HG03196 (cell line): ENCODE measurements around the gene PACC1.

Experiments
- ATAC-seq: cut with Tn5 transposase; IDR thresholded peaks from one replicate; pipeline ENCODE4 v1.9.1; 2021; ENCODE audit not compliant: unreplicated experiment

PACC1 gene

DNA sequence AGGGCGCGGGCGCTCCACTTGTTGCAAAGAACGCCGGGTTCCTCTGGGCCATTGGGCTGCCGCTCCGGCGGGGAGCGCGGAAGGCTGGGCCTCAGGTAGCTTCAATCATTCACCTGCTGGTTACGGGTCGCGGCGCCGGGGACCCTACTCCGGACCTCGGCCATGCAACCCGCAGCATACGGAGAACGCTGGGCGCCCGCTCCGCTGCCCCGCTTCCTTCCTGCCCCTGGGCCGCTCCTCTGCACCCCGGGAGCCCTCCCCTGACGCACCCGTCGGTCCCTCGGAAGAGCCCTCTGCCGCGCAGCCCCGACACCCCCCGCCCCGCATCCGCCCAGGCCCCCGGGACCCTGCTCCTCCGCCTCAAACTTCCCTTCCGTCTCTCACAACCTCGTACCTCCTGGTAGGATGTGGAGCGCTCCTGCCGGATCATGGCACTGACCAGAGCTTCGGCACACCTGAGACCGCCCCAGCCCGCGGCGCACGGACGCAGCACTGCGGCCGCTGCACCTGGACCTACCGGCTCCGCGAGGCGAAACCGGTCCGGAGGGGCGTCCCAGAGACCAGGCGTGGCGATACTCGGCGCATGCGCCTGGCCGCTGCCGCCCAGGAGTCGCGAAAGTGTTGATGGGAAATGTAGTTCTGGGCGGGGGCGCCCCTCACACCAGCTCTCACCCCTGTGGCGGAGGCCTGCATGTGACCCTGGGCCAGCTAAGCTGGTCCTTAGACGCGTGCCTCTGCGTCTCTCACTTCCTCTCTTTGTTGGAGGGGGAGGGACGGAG, at the start of gene PACC1:
Gene PACC1, minus strand, starts transcription at position 559 of the 779 bp plus-strand sequence. Its CDS starts 129 bp downstream, at position 430.
- ATAC-seq: peak; percentile 95

DNA sequence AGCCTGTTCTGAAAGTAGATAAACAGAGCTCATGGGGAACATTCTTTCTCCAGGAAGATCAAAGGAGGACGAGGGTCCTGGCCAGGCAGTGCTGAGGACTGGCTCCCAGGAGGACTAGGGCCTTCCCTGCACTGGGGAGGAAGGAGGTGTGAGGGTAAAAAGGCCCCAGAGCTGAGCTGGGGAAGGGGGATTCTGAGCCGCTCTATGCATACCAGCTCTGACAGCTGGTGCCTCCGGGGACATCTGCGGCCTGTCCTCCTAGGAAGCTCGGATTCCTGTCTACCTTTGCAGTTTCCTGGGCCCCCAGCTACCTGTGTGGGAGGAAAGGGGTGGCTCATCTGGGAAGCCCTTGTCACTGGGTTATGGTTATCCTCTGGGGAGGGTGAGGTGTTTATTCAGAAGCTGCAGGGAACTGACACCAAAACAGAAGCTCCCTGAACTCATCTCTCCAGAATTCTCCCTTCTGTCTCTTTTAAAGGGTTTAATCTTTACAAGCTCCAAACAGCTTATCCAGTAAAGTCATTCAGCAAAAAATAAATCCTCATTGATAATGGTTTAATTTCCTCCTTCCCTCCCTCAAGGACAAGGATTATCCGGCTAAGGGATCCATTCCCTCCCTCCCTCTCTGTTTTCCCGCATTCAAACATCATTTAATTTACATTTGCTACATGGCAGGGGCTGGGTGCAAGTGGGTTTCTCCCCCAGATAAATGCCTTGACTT, 49.0 kb upstream of the PACC1 start:
- no peak for ATAC-seq

DNA sequence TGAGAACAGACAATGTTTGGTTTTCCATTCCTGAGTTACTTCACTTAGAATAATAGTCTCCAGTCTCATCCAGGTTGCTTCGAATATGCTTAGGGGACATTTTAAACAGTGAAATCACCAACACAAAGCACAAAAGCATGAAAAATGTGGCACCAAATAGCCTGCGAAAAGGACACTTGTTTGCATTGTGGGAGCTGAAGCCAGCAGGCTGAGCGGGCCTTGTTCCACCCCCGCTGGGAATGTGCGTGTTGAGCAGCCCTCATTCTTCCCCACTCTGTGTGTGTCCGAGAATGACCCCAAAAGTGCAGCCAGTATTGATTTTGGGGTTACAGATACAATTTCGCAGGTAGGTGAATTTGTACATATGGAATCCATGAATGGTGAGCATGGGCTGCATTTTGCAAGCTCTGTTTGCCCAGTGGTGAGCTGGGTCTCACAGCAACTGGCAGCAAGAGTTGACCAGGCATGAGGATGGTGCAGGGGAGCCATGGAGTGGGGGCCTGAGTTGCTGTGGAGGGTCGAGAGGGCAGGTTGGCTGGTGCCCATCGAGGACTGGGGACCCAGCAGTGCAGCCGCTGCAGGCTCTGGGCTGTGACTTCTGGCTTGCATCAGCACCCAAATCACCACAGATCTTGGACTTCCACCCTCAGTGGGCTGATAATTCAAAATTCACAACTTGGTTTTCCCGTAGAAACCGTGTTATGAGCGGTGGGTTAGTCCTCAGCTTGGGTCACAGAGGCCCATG, 47.4 kb upstream of the PACC1 start:
- no peak for ATAC-seq

DNA sequence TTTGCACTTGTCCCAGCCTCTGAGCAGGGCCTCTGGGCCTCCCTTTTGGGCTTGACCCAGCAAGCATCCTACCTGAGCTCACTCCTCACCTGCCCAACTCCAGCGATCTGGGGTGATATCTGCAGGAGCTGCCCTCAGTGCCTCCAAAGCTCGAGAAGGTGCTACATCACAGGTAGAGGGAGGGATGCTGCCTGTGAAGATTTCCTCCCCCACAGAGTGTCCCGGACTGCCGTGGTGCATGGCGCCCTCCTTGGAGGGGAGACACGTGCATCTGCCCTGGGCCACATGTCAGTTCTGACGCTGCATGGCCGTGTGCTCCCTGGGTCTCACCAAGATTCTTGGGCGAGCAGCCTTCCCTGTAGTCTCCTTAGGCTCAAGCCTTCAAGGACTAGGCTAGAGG, 45.7 kb upstream of the PACC1 start:
- ATAC-seq: no peak

DNA sequence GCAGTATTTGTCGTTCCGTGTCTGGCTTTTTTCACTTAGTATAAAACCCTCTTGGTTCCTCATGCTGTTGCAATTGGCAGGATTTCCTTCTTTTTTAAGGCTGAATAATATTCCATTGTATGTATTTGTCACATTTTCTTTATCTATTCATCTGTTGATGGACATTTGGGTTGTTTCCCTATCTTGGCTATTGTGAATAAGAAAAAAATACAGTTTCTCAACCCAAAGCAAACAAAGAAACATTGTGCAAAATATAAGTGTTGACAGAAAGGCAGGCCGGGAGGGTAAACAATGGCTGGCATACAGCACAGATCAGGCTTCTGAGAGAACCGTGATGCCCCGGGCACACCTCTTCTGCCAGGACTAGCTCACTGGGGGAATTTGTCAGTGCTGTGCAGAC, 45.0 kb upstream of the PACC1 start:
- ATAC-seq: no peak

DNA sequence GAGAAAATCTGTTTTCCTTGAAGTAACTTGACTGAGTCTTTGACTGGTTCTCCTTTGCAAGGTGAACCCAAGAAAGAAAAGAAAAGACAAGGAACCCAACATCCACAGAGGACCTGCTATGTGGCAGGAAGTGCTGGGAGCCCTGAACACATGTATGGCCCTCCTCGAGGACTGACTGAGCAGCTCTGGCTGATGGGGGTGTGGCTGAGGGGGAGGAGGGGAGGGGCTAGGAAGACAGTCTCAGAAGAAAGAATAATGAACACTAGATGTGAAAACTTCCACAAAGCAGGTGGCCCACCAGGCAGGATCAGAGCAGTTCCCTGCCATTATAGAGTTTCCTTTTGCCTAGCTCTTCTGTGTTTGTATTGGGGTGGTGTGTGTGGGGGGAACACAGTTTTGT, 44.1 kb upstream of the PACC1 start:
- no peak for ATAC-seq

DNA sequence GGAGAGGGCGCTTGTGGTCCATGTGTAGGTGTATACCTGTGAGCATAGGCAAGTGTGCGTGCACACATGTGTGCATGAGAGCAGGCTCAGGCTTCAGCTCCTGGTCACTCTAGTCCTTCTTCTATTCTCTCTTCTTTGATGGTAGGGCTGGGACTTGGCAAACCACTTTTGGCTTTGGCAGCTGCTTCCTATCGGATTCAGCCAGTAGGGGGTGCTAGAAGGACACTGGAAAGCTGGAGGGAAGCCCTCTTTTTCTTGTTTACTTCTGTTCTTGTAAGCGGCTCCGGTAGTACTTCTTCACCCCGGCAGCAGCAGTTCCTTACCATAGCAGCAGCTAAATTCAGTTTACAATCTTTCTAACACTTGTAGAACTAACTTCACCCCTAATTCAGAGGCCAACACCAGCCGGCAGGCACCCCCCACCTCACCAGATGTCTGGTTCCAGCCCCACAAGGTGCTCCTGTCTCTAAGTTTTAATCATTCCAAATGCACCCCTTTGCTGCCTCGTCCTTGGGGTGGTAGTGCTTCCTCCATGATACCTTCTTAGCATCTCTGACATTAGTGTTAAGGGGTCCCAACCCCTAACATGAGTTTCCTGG, 43.2 kb upstream of the PACC1 start:
- ATAC-seq: no peak

DNA sequence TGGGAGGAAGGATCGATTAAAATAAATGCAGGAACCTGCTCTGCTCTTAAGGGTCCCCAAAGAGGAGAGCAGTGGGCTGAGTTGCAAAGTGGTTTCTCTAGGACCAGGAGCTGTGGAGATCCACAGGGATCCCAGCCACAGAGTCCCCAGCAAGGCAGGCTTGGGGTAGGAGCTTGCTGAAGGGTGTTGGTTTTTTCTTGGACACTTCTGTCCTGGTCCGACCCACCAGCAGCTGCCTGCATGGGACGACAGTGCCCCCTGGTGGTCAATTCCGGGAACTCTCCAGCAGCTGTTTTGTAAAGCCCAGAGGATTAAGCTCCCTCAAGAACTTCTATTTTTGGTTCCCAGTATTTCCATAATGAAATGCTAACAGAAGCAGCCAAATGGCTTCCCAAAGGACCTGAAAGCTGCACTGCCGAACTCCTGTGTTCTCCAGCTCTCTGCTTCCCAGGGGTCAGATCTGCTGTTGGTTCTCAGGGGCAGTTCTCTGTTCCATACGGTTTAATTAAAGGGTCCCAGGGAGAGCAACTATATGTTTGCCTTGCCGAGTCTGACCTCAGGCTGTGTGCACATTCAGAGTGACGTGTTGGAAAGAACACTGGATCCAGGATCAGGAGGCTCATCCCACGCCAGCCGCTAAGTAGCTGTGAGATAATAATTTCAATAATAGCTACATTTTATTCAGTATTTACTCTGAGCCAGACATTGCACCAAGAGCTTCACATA, 41.3 kb upstream of the PACC1 start:
- no peak for ATAC-seq

DNA sequence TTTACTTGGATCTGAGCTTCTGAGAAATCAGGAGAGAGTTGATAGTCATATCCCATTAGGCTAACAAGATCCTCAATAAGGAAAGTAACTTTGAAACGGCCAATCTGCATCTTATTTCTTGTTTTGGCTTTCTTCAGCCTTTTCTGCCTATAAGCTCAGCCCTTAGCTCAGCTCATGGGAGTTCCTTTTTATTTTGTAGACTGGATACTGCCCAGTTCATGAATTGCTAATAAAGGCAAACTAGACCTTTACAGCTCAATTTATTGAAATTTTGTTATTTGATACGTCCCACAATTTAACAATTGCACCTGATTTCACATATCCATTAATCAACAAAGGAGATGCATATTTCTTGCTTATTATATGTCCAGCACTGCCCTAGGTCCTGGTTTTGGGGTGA, 40.7 kb upstream of the PACC1 start:
- no peak for ATAC-seq

DNA sequence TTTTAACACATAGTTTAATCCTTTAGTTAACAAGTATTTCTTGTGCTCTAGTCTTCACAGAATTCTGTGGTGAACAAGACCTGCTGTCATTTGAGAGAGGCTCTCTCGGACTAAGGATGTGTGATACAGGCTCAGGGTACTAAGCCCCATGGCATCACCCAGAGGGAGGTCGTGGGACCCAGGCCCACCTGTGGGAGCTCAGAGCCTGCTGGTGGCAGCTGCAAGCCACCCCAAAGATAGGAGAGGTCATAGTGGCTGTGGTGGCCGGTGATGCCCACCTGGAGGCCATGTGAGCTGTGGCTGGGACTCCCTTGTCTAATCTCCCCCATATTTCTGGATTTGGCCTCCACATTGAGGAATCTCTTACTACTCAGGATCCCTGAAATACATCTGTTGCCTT, 40.1 kb upstream of the PACC1 start:
- no peak for ATAC-seq

DNA sequence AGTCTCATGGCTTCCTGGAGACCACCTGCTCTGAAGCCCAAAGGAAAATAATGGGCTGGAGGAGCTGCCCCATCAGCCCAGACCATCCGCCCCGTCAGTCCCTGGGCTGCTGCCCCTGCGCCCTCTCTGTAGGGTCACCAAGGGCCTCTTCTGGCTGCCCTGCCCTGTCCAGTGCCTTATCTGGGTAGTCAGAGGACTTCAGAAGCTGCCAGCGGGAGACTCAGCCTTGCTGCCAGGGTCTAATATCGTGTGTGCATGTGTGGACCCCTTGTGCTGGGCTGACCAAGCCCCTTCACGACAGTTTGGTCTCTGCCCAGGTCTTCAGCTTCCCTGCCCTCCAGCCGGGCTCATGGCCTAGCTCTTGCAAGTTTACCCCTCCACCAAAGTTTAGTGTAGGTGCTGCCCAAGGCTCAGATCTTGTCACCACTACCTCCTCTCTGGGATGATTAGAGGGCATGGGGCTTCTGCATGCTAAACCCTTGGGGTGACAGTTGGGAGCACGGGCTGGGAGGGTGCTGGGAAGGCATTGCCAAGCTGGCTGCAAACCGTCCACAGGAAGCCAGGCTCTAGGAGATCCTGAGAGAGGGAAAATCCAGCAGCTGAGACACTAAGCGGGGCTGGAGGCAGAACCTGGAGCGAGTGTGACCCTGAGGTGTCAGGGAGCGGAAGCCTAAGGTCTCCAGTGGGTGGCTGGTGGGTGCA, 38.6 kb upstream of the PACC1 start:
- no peak for ATAC-seq

DNA sequence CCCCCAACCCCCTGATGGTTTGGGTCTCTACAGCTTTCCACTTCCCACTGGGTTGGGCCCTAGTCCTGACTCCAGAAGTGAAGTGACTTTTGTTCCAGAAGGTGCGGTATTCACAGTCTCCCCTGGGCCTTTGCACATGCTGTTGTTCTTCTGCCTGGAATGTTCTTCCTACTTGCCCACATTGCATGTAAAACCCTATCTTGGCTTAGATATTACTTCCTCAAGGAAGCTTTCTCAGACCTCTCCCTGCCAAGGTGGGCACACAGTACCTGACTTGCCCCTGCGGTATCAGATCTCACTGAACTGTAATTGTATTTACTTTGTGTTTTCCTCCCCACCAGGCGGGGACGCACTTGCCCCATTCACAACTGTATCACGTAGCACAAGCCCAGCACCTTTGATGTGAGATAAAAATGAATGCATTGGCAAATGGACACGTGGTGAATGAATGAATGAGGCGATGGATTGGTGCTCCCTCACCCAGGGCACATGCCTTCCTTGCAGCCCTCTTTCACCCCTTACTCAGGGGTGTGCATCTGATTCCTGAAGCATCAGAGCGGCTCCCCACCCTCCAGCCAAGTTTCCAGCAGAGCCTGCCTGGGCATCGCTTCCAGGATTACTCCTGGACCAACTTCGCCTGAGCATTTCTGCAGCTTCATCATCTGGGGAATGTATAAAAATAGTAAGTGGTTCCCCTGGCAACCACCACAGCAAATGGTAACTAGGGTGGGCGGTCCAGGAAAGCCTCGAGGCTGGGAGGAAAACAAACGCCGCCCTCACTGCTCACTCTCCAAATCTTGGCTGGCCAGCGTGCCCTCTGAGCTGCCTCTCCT, 37.9 kb upstream of the PACC1 start:
- no peak for ATAC-seq

DNA sequence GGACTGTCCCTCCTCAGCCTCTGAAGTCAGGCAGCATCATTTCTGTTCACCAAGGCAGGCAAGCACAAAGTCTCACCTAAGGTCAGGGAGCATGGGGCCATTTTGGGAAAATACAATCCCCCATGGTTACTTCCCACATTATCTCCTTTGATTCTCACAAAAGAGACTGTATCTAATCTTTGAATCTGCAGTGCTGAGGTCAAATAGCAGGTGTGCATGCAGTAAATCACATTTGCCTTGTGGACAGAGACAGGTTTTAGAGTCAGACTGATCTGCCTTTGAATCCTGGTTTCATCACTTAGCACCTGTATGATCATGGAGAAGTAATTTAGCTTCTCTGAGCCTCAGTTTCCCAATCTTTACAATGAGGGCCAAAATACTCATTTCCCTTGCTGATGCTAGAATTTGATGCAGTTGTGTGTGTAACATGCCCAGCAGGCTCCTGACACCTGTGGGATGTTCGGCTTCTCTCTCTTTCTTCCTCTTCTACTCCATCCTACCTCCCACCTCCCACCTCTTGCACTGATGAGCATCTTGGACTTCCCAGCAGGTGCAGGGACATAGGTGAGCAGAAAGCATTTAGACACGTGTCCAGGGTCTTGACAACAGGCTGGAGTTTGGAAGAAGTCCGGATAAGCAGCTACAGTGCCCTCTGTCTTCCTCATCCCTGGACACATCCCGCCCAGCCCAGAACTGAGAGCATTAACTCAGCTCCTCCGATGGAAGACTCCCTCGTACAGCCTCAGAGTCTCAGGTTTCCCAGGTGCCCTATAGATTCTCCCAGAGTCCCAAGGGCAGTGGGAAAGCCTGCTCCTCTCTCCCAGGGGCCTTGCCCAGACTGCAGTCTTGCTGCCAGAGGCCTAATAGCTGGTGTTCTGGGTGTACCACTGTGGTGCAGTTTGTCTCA, 37.0 kb upstream of the PACC1 start:
- no peak for ATAC-seq

DNA sequence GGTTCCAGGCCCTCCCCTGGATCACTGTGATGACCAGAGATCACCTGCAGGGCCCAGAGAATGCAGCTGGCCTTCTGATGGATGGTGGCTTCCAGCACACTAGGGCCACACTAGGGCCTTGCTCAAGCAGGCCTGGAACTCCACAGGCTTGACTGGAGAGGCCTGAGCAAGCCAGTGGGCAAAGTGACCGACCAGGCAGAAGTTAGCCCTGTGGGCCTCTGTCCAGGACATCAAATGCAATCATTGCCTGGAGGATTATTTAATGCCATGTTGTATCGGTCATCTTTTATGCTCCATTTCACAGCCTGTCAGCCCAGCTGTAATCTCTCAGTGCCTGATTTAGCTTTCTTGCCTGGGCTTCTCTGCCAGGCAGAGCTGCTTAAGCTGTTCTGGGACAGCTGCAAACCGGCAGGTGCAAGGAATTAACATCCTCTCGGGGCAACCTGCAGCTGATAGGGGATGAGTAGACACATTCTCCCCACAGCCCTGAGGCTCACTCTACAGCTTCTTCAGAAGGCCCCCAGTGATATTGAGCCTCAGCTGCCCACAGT, 35.7 kb upstream of the PACC1 start:
- ATAC-seq: no peak

DNA sequence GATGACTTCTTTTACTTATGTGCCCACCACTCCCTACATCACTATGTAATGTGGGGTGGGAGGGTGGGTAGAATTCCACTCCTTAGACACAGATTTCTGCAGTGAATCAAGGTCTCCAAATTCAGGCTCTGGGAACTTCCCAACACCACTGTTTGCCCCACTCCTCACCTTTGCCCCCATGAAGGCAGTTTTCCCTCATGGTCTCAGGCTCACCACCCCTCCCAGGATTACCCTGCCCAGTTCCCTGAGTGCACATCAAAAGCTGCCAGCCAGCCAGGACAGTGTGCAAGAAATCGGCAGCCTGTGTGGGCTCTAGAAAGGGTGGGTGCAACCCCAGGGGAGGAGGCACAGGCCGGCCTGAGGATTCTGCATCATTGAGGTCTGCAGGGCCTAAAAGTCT, 32.8 kb upstream of the PACC1 start:
- no peak for ATAC-seq

DNA sequence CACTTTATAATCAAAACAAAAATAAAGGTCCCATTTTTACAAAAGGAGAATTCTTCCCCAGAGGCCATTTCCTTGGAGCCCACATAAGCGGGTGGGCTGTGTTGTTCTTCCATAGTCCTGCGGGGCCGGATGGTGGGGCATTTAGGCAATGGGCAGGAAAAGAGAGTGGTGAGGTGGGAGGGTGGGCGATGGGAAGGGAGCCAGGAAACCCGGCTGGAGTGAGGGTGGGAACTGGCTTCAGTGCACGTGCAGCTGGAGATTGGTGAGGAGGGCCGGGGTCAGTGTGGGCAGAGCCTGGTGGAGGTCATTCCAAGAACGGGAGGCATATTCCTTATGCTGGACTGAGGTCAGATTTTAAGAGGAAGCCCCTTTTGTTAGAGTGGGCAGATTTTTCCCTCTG, 31.6 kb upstream of the PACC1 start:
- no peak for ATAC-seq

DNA sequence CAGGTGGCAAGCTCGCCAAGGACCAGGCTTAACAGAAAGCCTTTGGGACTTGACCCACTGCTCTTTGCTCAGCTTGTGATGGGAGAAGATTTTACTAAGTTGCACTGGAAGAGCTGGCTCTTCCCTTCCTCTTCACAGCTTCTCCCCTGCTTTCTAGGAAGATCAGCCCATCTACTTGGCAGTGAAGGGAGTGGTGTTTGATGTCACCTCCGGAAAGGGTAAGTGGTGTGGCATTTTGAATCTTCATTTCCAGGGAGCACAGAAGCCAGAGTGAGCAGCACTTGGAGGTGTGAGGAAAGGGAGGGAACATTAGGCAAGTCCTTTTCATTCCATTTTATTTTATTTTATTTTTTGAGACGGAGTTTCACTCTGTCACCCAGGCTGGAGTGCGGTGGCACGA, 27.7 kb upstream of the PACC1 start:
- no peak for ATAC-seq

DNA sequence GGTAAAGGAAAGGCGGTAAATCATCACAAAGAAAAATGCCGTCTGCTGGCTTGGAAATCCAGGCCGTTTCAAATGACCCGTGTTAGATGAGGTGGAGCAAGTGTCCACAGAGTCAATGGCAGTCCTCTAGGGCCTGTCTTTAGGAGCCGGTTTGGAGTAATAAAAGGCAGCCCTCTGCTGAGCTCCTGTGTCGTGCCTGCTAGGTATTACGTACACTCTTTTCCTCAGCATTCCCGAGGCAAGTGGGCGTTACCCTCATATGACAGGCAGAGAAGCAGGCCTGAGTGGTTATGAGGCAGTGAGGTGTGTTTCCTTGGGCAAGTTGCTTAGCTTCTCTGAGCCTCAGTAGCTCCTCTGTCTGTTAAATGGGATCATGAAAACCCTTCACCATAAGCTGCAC, 25.7 kb upstream of the PACC1 start:
- ATAC-seq: no peak
